ENCODE results near the gene PCDHGB7.
"Not testable (repeated sequence)": the region's sequence is repeated elsewhere in the genome, so short reads cannot be mapped to it uniquely, and the experiment has no call there.

DNA sequence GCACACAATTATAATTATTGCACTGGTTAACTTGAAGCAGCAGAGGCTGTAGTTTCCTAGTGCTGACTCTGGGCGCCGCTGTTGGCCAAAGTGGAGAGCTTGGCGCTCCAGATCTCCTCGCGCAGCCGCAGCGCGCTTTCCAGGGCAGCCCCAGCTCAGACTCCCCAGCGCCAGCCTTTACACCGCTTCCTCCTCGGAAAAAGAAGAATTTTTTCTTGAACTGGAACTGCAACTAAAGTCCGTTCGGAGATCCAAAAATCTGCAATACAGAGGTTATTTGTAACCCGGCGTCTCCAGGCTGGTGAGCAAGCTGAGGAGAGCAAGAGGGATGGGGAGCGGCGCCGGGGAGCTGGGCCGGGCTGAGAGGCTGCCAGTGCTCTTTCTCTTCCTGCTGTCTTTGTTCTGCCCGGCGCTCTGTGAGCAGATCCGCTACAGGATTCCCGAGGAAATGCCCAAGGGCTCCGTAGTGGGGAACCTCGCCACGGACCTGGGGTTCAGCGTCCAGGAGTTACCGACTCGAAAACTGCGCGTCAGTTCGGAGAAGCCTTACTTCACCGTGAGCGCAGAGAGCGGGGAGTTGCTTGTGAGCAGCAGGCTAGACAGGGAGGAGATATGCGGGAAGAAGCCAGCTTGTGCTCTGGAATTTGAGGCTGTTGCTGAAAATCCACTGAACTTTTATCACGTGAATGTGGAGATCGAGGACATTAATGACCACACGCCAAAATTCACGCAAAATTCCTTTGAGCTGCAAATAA is 29.7 kb upstream of the PCDHGB7 start, which contains the start of gene PCDHGB4:
- TF ChIP-seq, protein P1, sequence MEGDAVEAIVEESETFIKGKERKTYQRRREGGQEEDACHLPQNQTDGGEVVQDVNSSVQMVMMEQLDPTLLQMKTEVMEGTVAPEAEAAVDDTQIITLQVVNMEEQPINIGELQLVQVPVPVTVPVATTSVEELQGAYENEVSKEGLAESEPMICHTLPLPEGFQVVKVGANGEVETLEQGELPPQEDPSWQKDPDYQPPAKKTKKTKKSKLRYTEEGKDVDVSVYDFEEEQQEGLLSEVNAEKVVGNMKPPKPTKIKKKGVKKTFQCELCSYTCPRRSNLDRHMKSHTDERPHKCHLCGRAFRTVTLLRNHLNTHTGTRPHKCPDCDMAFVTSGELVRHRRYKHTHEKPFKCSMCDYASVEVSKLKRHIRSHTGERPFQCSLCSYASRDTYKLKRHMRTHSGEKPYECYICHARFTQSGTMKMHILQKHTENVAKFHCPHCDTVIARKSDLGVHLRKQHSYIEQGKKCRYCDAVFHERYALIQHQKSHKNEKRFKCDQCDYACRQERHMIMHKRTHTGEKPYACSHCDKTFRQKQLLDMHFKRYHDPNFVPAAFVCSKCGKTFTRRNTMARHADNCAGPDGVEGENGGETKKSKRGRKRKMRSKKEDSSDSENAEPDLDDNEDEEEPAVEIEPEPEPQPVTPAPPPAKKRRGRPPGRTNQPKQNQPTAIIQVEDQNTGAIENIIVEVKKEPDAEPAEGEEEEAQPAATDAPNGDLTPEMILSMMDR (IDR thresholded peaks at IDR 0.05), result peak; percentile 24
- TF ChIP-seq EZH2 (IDR thresholded peaks at IDR 0.05; ENCODE audit: borderline replicate concordance, insufficient read depth, low read depth, low read length, poor library complexity, severe bottlenecking), result not testable (repeated sequence)

Measured in B cell (primary cell).